NCI-H146 treated with DMSO at 0.1 percent for 48 hours (cell line): ENCODE measurements around the gene REXO1.
"Not testable (repeated sequence)": the region's sequence is repeated elsewhere in the genome, so short reads cannot be mapped to it uniquely, and the experiment has no call there.

ENCODE experiments used
- DNase-seq: peaks from one replicate; lab custom pipeline; 2025; ENCODE audit not compliant: unreplicated experiment; lab: John Stamatoyannopoulos, UW

The REXO1 gene

DNA sequence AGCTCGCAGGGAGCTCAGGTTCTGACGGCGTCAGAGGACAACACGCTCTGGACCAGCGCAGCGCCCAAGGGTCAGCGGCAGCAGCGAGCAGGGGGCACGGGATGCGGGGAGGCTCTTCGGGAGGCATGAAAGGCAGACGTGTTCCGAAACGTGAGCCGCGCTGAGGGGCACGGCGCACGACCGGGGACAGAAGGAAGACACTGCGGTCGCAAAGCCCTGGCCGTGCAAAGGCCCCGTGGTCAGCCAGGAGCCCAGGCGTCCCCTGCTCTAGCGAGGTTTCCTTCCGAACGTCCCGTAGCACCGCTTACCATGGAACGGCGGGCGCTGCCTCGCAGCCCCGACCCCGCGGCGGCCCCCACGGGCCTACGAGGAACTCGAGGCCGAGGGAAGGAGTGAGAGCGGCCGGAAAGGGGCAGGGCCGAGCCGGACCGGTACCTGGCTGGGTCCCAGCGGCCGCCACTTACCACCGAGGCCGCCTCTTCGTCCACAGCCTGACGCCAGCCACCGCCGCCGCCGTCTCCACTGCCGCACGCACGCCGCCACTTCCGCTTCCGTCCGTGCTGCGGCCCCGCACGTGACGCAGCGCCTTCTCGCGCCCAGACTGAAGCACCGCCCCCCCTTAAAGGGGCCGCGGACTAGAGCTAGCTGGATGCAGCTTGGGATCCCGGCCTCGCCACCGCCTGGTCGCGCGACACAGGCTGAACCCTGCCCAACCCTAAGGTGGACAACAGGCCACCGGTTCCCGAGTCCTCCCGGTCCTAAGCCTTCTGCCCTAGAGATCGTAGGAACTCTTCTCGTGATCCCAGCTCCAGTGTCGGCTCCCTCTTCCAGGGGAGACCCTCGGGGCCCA, 27.6 kb upstream of the REXO1 start:
- DNase-seq: peak; percentile 63

DNA sequence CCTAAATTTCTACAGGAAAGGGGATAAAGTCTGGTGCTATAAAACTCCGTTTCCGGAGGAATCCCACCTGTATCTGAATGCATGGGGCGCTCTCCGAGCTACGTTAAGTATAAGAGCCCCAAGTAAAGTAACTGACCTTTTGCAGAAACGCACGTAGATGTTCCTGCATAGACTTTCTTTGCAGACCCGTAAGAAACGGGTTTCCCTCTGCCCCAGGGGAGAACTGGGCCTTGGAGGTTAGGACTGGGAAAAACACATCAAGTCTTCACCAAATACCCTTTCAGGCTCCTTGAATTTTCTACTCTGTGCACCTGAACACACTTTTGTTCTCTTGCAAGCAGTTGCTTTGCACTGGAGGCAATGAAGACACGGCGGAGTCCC, 27.0 kb upstream of the REXO1 start:
- not testable (repeated sequence) for DNase-seq

DNA sequence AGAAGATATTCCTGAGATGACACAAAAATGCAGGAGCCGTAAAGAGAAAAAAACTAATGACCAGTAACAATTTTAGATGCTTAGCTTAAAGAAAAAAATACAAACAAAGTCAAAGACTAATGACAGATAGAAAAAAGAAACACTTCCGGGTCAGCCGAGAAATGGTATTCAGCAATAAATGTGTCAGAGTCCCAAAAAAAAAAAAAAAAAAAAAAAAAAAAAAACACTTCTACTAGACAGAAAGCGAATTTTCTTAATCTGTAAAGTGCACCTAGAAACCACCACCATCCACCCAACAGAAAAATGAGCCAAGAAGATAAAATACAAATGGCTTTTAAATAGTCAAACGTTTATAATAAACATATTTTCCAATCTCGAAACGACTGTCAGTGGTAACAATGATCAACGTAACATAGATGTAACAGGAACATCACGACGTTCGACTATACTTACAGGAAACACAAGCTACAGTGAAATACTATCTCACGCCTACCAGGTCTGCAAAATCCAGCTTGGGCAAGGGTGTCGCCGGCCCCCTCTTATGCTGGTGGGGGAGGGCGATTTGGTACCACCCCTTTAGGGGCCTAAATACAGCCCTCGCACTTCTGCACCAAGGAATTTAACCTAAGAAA, 26.4 kb upstream of the REXO1 start:
- DNase-seq: no peak

DNA sequence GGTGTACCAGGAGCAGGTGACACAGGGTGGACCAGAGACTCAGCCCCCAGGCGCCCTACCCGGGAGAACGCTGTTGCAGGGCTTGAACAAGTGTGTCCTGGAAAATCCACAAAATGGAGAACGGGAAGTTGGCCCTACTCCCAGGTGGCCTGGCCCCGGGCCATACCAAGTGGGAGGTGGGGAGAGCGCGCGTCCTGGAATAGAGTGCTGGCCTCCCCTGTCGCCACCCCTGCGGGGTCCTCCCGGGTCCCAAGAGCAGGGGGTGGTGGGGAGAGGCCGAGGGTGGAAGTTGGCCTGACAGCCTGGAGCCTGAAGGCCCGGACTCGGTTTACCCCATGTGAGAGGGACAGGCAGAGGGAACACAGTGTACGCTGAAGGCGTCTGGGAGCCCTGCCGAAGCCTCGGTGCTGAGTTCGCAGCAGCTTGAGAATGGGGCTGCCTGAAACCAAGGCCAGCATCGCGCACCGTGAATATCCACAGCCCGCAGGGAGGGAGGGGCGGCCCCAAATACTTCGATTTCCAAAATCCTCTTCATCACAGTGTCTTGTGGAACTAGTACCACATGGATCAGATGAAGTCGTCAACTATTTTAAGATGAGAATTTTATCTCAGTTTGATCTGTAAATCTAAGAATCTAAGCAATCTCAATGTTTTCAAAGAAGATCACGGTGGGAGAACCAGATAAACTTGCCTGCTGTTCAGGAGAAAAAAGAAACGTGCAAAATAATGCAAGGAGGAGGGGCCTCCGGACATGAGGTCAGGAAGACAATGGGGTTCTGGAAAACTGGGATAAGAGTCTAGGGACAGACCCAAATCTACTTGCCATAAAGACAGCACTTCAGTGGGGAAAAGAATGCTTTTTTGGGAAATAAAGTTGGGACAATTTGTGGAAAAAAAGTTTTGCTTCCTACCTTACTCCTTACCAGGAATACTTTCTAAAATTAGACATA, 25.5 kb upstream of the REXO1 start:
- DNase-seq: no peak

DNA sequence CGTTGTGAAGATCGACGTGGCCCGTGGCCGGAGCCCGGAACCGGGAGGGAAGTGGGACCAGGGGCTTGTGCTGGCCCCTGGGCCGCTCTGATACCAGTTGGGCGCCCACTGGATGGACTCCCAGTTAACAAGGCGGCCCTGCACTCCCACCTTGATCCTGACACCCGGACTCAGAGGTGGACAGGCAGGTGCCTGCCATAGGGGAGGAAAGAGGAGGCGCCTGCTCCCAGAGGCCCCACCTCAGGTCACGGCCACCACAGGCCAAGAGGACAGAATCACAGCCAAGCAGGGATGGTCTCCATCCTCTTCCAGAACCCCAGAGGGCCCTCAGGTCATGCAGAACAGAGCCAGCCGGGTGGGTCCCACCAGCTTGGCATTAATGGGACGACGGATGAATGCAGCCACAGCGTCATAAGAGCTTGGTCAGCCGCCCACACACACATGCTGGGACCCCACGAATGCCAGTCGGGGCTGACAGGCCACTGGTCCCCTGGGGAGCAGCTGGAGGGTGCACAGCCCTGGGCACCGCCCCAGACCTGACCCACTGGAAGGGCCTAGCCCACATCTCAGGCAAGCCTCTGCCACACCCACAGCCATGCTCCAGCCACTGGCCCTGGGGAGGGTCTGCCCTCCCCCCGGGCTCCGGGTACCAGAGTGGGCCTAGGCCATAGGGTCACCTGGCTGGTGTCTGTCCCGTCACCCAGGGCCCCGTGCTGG, 24.7 kb upstream of the REXO1 start:
- no peak for DNase-seq

DNA sequence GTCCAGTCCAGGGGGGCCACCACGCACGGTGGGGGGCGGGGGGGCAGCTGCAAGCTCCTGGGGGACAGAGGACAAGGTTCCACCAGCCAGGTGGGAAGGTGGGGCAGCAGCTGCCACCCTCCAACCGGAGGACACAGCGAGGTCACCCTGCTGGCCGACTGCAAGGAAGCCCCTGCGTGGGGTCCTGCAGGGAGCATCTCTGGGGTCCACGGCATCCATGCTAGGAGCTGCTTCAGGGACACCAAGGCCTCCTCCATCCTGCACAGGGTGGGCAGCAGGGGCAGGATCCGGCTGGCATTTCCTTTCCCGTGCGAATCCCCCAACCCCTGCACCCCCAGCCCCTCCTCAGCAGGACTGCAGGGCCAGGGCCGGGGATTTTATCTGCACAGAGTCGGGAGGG, 23.3 kb upstream of the REXO1 start:
- no peak for DNase-seq

DNA sequence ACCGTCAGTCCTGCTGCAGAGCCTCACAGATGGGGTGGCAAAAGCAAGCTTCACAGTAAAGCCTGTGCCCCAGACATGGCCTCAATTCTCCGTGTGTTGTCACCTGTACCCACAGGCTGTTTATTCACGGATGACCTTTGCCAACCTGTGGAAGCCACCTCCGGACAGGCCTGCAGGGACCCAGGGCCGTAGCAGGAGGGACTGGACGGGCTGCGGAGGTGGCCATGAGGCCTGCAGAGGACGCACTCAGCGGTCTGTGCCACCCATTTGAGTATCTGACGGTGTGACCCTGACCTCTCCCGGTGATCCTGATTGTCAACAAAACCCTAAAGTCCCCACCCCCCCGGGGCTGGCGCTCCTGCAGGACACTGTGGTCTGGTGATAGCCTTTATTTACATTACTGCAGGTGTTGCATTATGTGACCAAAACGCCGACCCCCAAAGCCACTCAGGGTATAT, 22.9 kb upstream of the REXO1 start:
- peak; percentile 37 for DNase-seq

DNA sequence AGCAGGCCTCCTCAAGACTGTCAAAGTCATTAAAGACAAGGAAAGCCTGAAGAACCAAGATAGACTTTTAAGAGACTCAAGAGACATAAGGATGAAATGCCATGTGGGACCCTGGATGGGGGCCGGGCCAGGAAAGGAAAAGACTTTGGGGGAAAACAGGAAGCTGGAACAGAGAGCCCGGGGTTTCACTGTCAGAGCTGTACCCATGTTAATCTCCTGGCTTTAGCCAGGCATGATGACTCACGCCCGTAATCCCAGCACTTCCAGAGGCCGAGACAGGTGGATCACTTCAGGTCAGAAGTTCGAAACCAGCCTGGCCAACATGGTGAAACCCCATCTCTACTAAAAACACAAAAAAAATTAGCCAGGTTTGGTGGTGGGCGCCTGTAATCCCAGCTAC, 20.7 kb upstream of the REXO1 start:
- no peak for DNase-seq

DNA sequence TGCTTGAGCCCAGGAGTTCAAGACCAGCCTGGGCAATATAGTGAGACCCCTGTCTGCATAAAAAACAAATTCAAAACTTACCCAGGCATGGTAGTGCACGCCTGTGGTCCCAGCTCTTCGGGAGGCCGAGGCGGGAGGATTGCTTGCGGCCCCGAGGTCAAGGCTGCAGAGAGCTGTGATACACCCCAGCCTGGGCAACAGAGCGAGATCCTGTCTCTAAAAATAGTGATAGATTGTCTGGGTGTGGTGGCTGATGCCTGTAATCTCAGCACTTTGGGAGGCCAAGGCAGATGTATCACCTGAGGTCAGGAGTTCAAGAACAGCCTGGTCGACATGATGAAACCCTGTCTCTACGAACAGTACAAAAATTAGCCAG, 19.1 kb upstream of the REXO1 start:
- DNase-seq: no peak

DNA sequence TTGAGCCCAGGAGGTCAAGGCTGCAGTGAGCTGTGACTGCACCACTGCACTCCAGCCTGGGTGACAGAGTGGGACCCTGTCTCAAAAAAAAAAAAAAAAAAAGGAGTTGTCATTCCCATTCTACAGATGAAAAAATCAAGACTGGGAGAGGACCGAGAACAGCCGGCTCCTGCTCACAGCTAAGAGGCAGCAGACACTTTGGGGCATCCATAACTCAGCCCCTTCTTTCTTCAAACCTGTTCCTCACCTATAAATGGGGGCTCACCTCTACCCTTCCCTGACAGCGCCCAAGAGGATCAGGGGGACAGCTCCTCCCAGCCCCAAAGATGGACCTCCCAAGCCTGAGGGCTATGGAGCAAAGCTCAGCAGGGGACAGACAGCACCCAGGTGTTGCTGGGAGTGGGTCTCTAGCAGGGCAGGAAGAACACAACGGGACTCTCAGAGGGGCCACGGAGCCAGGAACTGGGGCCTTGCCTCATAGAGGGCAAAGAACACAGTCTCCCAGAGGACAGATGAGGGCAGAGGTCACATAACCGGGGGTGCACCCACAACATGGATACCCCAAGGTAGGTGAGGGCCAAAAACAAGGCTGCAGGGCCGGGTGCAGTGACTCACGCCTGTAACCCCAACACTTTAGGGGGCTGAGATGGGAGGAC, 18.5 kb upstream of the REXO1 start:
- DNase-seq: no peak

DNA sequence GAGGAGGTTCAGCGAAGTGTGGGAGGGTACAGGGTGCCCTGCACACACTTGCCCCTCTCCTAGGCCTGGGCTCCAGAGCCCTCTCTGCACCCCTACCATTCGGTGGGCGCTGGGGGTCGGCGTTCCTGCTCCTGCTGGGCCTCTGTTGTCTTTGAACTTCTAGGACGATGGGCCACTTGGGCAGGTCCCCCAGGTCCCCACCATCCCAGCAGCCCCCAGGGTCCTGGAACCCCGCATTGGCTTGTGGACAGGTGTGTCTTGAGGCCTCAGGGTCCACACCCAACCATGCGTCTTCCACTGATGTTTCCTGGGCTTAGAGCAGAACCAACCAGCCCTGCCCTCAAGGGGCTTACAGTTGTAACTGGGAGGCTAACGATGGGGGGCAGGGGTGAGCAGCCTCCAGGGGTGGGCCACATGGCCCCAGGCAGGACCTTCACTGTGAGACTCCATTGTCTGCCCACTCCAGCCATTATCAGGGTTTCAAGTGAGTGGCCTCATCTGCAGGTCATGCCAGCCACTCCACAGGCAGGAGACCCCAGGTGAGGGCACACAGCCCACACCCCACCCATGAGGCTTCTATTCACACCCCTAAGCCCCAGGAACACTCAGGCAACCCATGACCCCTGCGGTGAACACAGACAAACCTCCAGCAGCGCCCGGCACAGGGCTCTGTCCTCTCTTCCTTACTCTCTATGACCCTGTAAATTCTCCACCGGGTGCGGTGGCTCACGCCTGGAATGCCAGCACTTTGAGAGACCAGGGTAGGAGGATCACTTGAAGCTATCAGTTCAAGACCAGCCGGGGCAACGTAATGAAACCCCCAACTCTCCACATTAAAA, 17.1 kb upstream of the REXO1 start:
- DNase-seq: no peak

DNA sequence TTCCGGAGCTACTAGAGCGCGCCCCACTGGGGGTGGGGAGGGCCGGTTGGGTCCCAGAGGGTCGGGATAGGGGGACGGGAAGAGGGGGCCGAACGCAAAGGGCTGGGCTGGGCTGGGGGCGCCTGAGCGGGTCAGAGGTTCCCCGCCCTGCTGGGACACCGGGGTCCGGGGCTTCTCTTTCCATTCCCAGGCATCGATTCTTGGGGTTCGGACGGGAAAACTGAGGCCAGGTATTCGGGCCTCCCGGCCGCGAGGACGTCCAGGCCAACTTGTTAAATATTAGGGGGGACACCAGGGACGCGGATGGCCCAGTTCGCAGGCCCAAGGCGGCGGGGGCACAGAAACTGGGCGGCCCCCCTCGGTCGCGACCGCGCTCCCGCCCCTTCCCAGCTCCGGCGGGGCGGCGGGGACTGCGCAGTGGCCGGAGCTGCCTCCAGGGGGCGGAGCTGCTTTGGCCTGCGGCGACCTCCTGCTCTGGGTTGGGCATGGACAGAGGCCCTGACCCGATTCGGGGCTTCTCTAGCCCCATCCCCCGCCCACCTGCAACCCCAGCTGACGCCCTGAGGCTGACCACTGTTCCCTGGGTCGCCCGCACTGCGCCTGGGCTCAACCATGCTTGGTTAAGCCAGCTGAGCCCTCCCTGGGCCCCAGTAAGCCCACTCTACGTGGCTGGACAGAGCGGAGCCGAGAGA, 16.3 kb upstream of the REXO1 start:
- DNase-seq: peak; percentile 31

DNA sequence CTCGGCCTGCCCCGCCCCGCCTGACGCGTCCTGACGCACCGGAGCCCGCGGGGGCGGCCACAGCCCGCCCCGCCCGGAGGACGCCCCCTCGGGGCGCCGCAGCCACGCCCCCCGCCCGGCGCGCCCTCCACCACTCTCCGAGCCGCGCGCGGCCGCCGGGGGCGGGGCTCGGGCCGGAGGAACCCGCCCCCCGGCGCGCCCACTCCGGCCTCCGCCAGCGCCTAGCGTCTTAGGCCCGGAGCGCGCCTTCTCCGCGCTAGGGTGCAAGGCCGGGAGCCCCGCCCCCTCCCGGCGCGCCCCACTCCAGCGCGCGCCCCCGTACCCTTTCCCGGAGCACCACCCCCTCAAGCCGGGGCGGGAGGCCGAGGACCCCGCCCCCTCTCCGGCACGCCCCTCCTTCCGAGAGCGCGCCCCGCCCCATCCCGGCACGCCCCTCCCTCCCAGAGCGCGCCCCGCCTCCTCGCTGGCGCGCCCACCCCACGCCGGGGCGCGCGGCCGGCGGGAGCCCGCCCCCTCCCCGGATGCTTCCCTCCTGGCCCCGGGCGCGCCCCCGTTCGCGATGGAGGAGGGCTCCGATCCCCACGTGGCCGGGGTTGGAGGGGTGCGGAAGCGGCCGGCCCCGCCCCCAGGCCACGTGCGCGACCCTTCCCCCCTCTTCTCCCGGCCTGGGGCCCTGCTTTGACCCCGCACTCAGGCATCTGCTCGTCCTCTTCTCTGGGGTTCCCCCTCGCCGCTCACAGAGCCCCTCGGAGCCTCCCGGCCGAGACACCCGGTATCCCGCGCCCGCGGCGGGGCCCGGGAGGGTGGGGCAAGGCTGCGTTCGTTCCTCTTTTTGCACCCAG, 15.6 kb upstream of the REXO1 start:
- DNase-seq: peak; percentile 54

DNA sequence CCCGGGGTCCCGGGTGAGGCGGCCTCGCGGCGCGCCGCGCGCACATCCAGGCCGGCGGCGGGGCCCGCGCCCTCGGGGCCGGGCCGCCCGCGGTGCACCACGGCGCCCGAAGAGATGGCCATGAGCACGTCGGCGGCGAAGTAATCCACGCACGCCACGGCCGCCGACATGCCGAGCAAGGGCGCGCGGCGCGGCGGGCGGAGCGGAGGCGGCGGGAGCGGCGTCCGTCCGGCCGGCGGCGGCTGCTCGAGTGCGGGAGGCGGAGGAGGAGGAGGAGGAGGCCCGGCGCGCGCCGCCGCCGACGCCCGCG, 15.0 kb upstream of the REXO1 start, which contains the start of gene KLF16:
TSS of gene KLF16 (minus strand) at position 252 of the 310 bp plus-strand sequence. CDS start at position 170, 82 bp downstream.
- no peak for DNase-seq

DNA sequence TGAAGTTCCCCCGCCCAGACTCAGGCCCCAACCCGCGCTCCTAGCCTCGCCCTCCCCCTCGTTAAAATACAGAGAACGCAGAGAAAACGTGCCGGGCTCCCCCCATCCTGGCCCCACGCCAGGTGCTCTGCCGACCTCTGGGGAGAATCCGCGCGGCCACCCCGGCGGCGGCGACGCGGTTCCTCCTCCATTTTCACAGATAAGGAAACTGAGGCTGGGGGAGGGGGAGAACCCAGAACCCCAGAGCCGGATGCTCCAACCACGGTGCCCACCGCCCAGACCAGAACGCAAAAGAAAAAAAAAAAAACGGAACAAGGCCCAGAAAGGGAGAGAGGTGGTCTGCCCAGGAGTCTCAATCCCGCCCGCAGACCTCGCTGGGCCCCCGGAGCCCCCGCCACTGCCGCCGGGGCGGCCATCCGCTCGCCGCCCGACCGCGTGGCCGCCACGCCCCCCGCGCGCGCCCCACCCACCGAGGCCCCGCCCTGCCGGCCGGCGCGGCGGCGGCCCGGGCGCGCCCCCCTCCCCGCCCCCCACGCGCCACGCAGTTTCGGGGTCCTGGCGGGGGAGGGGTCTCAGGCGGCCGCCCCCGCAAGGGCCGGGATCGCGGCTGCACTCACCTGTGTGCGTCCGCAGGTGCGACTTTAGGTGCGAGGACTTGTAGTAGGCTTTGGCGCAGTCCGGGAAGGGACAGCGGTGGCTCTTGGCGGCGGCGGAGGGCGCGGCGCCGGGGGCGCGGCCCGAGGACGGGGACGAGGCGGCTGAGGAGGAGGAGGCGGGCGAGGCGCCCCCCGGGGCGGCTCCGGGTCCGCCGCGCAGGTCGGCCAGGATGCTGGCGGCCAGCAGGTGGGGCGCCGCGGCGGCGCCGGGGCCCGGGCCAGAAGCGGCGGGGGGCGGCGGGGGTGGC, 14.4 kb upstream of the REXO1 start:
- no peak for DNase-seq

DNA sequence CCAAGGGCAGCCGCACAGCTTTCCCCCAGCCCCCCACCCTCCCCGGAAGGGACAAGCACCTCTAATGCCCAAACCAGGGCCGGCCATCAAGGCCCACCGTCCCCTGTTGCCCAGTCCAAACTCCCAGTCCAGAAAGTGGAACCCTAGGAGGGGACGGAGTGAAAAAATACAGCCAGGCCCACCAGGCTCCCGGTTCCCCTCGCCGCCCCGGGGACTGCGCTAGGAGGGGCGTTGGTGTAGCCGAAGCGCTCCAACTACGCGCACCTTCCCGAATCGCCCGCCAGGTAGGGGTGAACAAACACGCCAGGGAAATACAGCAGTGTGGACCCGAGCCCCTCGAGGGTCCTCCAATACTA, 13.8 kb upstream of the REXO1 start:
- no peak for DNase-seq

DNA sequence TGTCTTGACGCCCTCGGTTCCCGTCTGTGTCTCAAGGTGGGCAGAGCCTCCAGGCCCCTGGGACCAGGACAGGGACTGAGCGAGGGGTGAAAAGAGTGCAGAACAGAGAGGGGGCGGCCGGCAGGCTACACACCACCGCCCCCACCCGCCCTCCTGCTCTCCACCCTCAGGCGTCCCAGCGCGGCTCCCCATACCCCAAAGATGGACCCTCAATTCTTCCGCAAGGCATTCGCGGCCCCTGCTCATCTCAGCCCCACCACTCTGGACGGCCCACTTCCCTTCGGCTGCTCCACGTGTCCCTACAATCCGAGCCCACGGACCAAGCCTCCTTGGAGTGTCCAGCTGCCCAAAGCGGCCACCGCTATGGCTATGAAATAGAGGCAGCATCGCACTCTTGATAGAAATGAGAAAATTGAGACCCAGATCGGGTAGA, 13.3 kb upstream of the REXO1 start:
- DNase-seq: no peak
